NK-92 (cell line): Measurements from ENCODE around the gene DIS3L2.

ENCODE experiments used
- DNase-seq: peaks from one replicate; lab custom pipeline; 2025; ENCODE audit not compliant: unreplicated experiment; lab: John Stamatoyannopoulos, UW

The DIS3L2 gene

DNA sequence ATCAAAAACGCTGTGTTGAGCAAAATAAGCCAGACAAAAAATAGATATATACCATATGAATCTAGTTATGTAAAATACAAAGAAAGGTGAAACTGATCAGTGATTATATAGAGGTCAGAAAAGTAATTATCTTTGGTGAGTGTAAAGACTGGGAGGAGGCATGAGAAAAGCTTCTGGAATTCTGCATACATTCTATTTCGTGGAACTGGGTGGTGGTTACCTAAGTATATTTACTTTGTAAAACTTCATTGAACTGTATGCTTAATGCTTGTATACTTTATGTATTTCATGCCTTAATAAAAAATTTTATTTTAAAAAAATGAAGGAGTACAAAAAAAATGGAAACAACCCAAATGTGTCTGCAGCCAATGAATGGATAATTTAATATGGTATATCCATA lies 263.9 kb downstream of the DIS3L2 start:
- no peak for DNase-seq

- no peak for DNase-seq
These were observed 264.4 kb downstream of the DIS3L2 start for GRCh38 chr2:232225895-232226294.

GRCh38 chr2:232228332-232228731 lies 266.8 kb downstream of the DIS3L2 start:
- no peak for DNase-seq

GRCh38 chr2:232228971-232229894 lies 267.7 kb downstream of the DIS3L2 start:
- no peak for DNase-seq

DNA sequence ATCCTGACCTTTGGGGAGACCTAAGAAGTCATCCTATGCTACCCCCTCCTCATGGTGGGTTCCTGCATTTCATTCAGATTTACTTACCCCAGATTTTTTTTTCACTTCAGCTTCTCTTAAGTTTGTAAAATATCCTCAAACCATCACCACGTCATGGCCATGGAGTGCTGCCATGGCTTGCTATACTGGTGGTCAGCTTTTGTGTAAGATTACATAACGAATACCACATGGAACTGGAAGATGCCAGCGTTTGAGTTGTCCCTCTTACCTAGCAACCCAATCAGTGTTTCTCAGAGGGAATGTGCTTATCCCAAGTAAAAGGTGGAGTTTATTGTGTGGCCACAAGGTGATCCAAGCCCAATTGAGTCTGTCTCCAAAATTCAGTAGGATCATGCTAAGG lies 268.4 kb downstream of the DIS3L2 start:
- DNase-seq, result no peak

- DNase-seq, result no peak
These were observed 269.0 kb downstream of the DIS3L2 start for GRCh38 chr2:232230560-232230959.

DNA sequence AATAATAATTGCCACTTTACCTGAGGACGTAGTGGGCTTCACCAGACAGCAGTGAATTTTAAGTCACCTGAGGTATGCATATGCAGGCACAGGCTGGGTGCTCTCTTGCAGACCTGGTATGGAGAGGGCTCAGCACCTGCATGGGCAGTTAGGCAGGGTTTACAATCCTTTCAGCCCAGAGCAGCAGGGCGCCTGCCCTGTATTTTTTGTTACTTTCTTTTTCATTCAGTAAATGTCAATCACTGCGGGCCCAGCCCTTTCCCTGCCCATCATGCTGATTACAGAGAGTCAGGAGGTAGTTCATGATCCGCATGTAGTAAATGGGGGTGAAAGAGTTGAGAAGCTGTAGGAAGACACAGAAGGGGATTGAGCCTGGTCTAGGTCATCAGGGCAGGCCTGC lies 270.0 kb downstream of the DIS3L2 start:
- DNase-seq, result no peak

- no peak for DNase-seq
These were observed 271.4 kb downstream of the DIS3L2 start for GRCh38 chr2:232232915-232233314.

GRCh38 chr2:232234922-232235615 lies 273.6 kb downstream of the DIS3L2 start:
- DNase-seq, result no peak

- no peak for DNase-seq
These were observed 274.2 kb downstream of the DIS3L2 start for GRCh38 chr2:232235716-232236115.

- DNase-seq, result no peak
These were observed 274.7 kb downstream of the DIS3L2 start for GRCh38 chr2:232236200-232236599.

DNA sequence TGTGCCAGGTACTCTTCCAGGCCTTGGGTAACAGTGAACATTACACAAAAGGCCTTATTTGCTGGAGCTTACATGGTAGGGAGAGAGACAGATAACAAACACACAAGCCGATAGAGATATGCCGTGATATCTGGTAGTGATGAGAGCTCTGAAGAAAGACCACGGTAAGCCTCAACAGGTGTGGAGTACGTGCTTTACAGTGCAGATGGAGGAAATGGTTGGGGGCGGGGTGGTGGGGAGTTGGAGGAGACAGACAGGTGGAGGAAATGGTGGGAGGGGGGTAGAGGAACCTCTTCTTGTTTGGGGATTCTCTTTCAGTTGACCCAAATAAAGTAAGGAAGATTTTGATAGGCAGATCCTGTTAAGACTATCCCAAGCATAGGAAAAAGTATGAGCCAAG lies 276.0 kb downstream of the DIS3L2 start:
- DNase-seq, result no peak

DNA sequence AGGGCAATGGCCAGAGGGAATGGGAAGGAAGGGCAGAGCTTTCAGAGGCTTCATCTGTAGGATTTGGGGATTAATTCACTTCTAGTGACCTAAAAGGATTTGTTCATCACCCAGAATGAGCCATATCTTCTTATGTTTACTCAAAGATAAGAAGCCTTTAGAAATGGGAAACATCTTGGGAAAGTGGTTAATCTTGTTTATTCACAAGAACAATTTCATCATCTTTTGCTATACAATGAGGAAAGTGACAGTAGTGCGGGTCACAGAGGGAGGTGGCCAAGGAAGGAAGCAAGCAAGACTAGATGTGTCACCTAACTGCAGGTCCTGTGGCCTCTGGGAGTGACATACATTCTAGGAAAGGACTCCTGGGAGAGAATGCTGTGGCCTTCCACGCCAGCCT lies 276.6 kb downstream of the DIS3L2 start:
- no peak for DNase-seq

- DNase-seq, result no peak
These were observed 277.1 kb downstream of the DIS3L2 start for GRCh38 chr2:232238596-232238995.

- DNase-seq, result no peak
These were observed 278.6 kb downstream of the DIS3L2 start for GRCh38 chr2:232239951-232240681.

GRCh38 chr2:232240906-232241305 lies 279.4 kb downstream of the DIS3L2 start:
- DNase-seq, result no peak

DNA sequence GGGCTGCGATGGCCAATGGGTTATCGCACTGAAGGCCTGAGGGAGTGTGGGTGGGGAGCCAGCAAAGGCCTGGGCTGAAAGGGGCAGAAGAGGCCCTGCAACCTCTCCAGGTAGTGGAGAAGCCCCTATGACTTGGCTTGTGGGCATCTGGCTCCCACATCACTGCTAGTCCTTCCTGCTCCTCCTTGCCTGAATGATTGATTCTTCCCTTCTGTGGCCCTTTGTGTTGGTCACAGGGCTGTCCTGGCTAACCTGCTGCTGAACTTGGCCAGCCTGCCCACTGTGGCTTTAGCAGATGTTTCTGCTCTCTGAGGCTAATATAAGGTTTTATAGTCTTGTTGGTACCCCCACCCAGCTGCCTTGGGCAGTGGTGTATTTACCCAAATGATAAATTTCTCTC lies 280.8 kb downstream of the DIS3L2 start:
- DNase-seq, result no peak

GRCh38 chr2:232245111-232245510 lies 283.6 kb downstream of the DIS3L2 start:
- DNase-seq, result no peak

GRCh38 chr2:232246245-232246644 lies 284.7 kb downstream of the DIS3L2 start:
- no peak for DNase-seq

DNA sequence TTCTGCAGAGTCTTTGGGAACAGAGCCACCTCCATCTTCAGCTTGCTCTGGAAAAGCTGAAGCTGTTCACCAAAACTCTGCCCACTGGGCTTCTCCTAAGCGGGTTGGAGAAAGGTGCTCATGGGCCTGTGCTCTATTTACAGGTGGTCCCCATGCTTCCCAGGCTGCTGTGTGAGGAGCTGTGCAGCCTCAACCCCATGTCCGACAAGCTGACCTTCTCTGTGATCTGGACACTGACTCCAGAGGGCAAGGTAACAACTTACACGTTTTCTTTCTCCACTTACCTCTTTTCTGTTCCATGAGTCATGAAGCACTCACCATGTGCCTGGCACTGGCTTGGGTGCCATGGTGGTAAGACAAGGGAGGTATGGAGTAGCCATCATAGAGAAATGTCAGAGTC lies 287.6 kb downstream of the DIS3L2 start:
- DNase-seq, result no peak
